NB4 (cell line): ENCODE measurements around the gene AUP1.

Experiments
- MAX ChIP-seq: IDR thresholded peaks from 2 replicates; pipeline ENCODE4 v1.6.1; 2011; ENCODE audit warnings: low read depth, low read length
- POLR2A ChIP-seq: IDR thresholded peaks from 2 replicates; pipeline ENCODE4 v1.6.1; 2011; ENCODE audit warnings: mild to moderate bottlenecking; ENCODE audit not compliant: insufficient read length; ENCODE audit errors: extremely low read depth
- TF ChIP-seq, protein P1 (sequence below): IDR thresholded peaks from one replicate; pipeline ENCODE4 v1.5.1; 2012; ENCODE audit warnings: low read depth, low read length

GRCh38 chr2:74562126-74562775 lies 32.7 kb upstream of the AUP1 start:
- TF ChIP-seq, protein P1, sequence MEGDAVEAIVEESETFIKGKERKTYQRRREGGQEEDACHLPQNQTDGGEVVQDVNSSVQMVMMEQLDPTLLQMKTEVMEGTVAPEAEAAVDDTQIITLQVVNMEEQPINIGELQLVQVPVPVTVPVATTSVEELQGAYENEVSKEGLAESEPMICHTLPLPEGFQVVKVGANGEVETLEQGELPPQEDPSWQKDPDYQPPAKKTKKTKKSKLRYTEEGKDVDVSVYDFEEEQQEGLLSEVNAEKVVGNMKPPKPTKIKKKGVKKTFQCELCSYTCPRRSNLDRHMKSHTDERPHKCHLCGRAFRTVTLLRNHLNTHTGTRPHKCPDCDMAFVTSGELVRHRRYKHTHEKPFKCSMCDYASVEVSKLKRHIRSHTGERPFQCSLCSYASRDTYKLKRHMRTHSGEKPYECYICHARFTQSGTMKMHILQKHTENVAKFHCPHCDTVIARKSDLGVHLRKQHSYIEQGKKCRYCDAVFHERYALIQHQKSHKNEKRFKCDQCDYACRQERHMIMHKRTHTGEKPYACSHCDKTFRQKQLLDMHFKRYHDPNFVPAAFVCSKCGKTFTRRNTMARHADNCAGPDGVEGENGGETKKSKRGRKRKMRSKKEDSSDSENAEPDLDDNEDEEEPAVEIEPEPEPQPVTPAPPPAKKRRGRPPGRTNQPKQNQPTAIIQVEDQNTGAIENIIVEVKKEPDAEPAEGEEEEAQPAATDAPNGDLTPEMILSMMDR: no peak
- TF ChIP-seq POLR2A: no peak
- no peak for TF ChIP-seq MAX
